SU-DHL-6 (cell line): ENCODE results near the gene BICD1.

Experiments used
- H2AFZ ChIP-seq: fragments of 200-600 bp; sonication (generic); 2 replicates; pipeline ENCODE4 v1.6.1; 2014; ENCODE audit warnings: low read depth, mild to moderate bottlenecking, moderate library complexity, mixed read lengths, antibody characterized with exemption, low read length; ENCODE audit not compliant: severe bottlenecking
- H3F3A ChIP-seq: fragments of 200-600 bp; shearing (Covaris generic); 2 replicates; pipeline ENCODE4 v1.6.0; 2016; ENCODE audit warnings: antibody characterized with exemption, mild to moderate bottlenecking; ENCODE audit not compliant: insufficient read depth
- H3K27ac ChIP-seq: fragments of 200-600 bp; sonication (generic); 2 replicates; pipeline ENCODE4 v1.5.1; 2016; ENCODE audit warnings: low read depth, mild to moderate bottlenecking, low read length, moderate library complexity, mixed read lengths
- H3K27me3 ChIP-seq: fragments of 200-600 bp; sonication (generic), shearing (Covaris generic); 2 replicates; pipeline ENCODE4 v1.6.0; 2014; ENCODE audit warnings: mild to moderate bottlenecking, low read length
- H3K36me3 ChIP-seq: fragments of 200-600 bp; sonication (generic); 2 replicates; pipeline ENCODE4 v1.6.1; 2014; ENCODE audit warnings: mild to moderate bottlenecking, low read length, mixed read lengths
- H3K4me2 ChIP-seq: fragments of 300-600, 200-600 bp; shearing (Covaris generic), sonication (generic); 2 replicates; pipeline ENCODE4 v1.6.0; 2014; ENCODE audit warnings: low read length, low read depth, mild to moderate bottlenecking; ENCODE audit not compliant: poor library complexity, severe bottlenecking
- H3K4me3 ChIP-seq: fragments of 200-600 bp; sonication (generic); 2 replicates; pipeline ENCODE4 v1.5.1; 2014; ENCODE audit warnings: antibody characterized with exemption, low read length, mild to moderate bottlenecking, mixed read lengths; ENCODE audit not compliant: insufficient read depth, poor library complexity, severe bottlenecking
- H3K79me2 ChIP-seq: fragments of 200-600 bp; sonication (generic); 2 replicates; pipeline ENCODE4 v1.6.1; 2014; ENCODE audit warnings: mild to moderate bottlenecking, low read length, moderate library complexity; ENCODE audit not compliant: insufficient read depth
- H3K9ac ChIP-seq: fragments of 200-600 bp; sonication (generic); 2 replicates; pipeline ENCODE4 v1.7.0; 2014; ENCODE audit warnings: mild to moderate bottlenecking, low read length
- H3K9me2 ChIP-seq: fragments of 200-600 bp; sonication (generic); replicated peaks from 2 replicates; pipeline ENCODE4 v1.6.1; 2014; ENCODE audit warnings: low read length; ENCODE audit not compliant: insufficient read depth
- H3K9me3 ChIP-seq: fragments of 200-600 bp; sonication (generic); 2 replicates; pipeline ENCODE4 v1.6.1; 2014; ENCODE audit warnings: low read length, mixed read lengths; ENCODE audit not compliant: insufficient read depth
- H4K20me1 ChIP-seq: fragments of 200-600 bp; sonication (generic); 2 replicates; pipeline ENCODE4 v1.6.1; 2014; ENCODE audit warnings: low read depth, mild to moderate bottlenecking, antibody characterized with exemption, low read length, moderate library complexity, mixed read lengths
- CTCF ChIP-seq: fragments of 200-600 bp; sonication (generic); IDR thresholded peaks from one replicate; pipeline ENCODE4 v1.5.1; 2017; ENCODE audit warnings: antibody characterized with exemption, mild to moderate bottlenecking, low read length, moderate library complexity; ENCODE audit not compliant: insufficient read depth, poor library complexity, severe bottlenecking
- EZH2phosphoT487 ChIP-seq: fragments of 200-600 bp; sonication (generic), shearing (Covaris generic); conservative IDR thresholded peaks from 2 replicates; pipeline ENCODE4 v1.6.1; 2018; ENCODE audit warnings: mild to moderate bottlenecking, antibody characterized with exemption, low read length, moderate library complexity, mixed read lengths

The BICD1 gene

GRCh38 chr12:32069731-32070130 is 36.9 kb upstream of the BICD1 start:
- Histone ChIP-seq H3K27ac (no peak overlapping the region), H3K9me2 (no peaks in the 10 kb centered on the region), H3K9ac (no peak overlapping the region), H3K9me3 (no peaks in the 10 kb centered on the region), H2AFZ (no peak overlapping the region), H4K20me1 (no peaks in the 10 kb centered on the region), H3K4me2 (no peak overlapping the region), H3K4me3 (no peak overlapping the region), H3F3A (no peaks in the 10 kb centered on the region), H3K79me2 (no peaks in the 10 kb centered on the region), H3K27me3 (no peaks in the 10 kb centered on the region), H3K36me3 (no peaks in the 10 kb centered on the region)
- TF ChIP-seq EZH2phosphoT487 (no peak), CTCF (no peak)

- no peak overlapping the region for H3K27ac ChIP-seq
- H2AFZ ChIP-seq: no peak overlapping the region
- H3F3A ChIP-seq: no peaks in the 10 kb centered on the region
- no peak for TF ChIP-seq EZH2phosphoT487
- no peak for TF ChIP-seq CTCF
- no peak overlapping the region for H3K4me2 ChIP-seq
- H3K36me3 ChIP-seq: no peaks in the 10 kb centered on the region
- H3K4me3 ChIP-seq: no peak overlapping the region
- no peaks in the 10 kb centered on the region for H3K27me3 ChIP-seq
- H3K9me3 ChIP-seq: no peaks in the 10 kb centered on the region
- H3K79me2 ChIP-seq: no peaks in the 10 kb centered on the region
- H3K9ac ChIP-seq: no peak overlapping the region
- H4K20me1 ChIP-seq: no peaks in the 10 kb centered on the region
- no peaks in the 10 kb centered on the region for H3K9me2 ChIP-seq
Measured at GRCh38 chr12:32070370-32070769, 36.3 kb upstream of the BICD1 start.

GRCh38 chr12:32072102-32072501 is 34.5 kb upstream of the BICD1 start:
- H3K9me2 ChIP-seq: no peaks in the 10 kb centered on the region
- no peak overlapping the region for H3K4me2 ChIP-seq
- H3K36me3 ChIP-seq: no peaks in the 10 kb centered on the region
- H3K9ac ChIP-seq: no peak overlapping the region
- H3K9me3 ChIP-seq: no peaks in the 10 kb centered on the region
- H4K20me1 ChIP-seq: no peaks in the 10 kb centered on the region
- no peak overlapping the region for H3K4me3 ChIP-seq
- H3F3A ChIP-seq: no peaks in the 10 kb centered on the region
- no peaks in the 10 kb centered on the region for H3K79me2 ChIP-seq
- no peaks in the 10 kb centered on the region for H3K27me3 ChIP-seq
- H2AFZ ChIP-seq: no peak overlapping the region
- H3K27ac ChIP-seq: no peak overlapping the region
- TF ChIP-seq CTCF (no peak), EZH2phosphoT487 (no peak)

GRCh38 chr12:32074432-32074831 is 32.2 kb upstream of the BICD1 start:
- H3K4me3 ChIP-seq: no peak overlapping the region
- H3K4me2 ChIP-seq: no peak overlapping the region
- no peaks in the 10 kb centered on the region for H4K20me1 ChIP-seq
- H3K27me3 ChIP-seq: no peaks in the 10 kb centered on the region
- no peak overlapping the region for H3K9ac ChIP-seq
- no peaks in the 10 kb centered on the region for H3K9me3 ChIP-seq
- H3F3A ChIP-seq: no peaks in the 10 kb centered on the region
- no peaks in the 10 kb centered on the region for H3K9me2 ChIP-seq
- H3K36me3 ChIP-seq: no peaks in the 10 kb centered on the region
- H3K27ac ChIP-seq: no peak overlapping the region
- no peak overlapping the region for H2AFZ ChIP-seq
- no peaks in the 10 kb centered on the region for H3K79me2 ChIP-seq
- TF ChIP-seq CTCF: no peak
- no peak for TF ChIP-seq EZH2phosphoT487
